ENCODE measurements around the gene SIM2.

Gene SIM2

GRCh38 chr21:36707763-36708285 lies 8.9 kb downstream of the SIM2 start:
- peak overlapping the region; percentile 30; the same call in 1 of the 2 replicates for H3K9ac ChIP-seq (ENCODE audit: low read depth, low read length)
- peaks cover 6% of the 10 kb centered on the region; the same call in 1 of the 2 replicates for H3K4me1 ChIP-seq (ENCODE audit: insufficient read depth, low read length)
- H3K9me3 ChIP-seq (ENCODE audit: control insufficient read depth, insufficient read depth, low read length) = no peaks in the 10 kb centered on the region
- H3K36me3 ChIP-seq (ENCODE audit: insufficient read depth, low read length) = no peaks in the 10 kb centered on the region

- no peaks in the 10 kb centered on the region for H3K36me3 ChIP-seq (ENCODE audit: insufficient read depth, low read length)
- H3K9me3 ChIP-seq (ENCODE audit: control insufficient read depth, insufficient read depth, low read length) = no peaks in the 10 kb centered on the region
- H3K9ac ChIP-seq (ENCODE audit: low read depth, low read length) = peak overlapping the region; percentile 30; the same call in 1 of the 2 replicates
- peaks cover 6% of the 10 kb centered on the region; the same call in 1 of the 2 replicates for H3K4me1 ChIP-seq (ENCODE audit: insufficient read depth, low read length)
Measured at GRCh38 chr21:36708286-36709029, 9.5 kb downstream of the SIM2 start.

- H3K9ac ChIP-seq (ENCODE audit: low read depth, low read length) = peak overlapping the region; percentile 62; the same call in 1 of the 2 replicates
- H3K36me3 ChIP-seq (ENCODE audit: insufficient read depth, low read length) = no peaks in the 10 kb centered on the region
- no peaks in the 10 kb centered on the region for H3K9me3 ChIP-seq (ENCODE audit: control insufficient read depth, insufficient read depth, low read length)
- peaks cover 6% of the 10 kb centered on the region; the same call in 1 of the 2 replicates for H3K4me1 ChIP-seq (ENCODE audit: insufficient read depth, low read length)
Measured at GRCh38 chr21:36709030-36709867, 10.3 kb downstream of the SIM2 start.

- Histone ChIP-seq H3K36me3 (ENCODE audit: insufficient read depth, low read length) (no peaks in the 10 kb centered on the region), H3K9me3 (ENCODE audit: control insufficient read depth, insufficient read depth, low read length) (no peaks in the 10 kb centered on the region), H3K4me1 (ENCODE audit: insufficient read depth, low read length) (peaks cover 6% of the 10 kb centered on the region; the same call in 1 of the 2 replicates), H3K9ac (ENCODE audit: low read depth, low read length) (peak overlapping the region; percentile 62; the same call in 1 of the 2 replicates)
Measured at GRCh38 chr21:36709868-36710728, 11.2 kb downstream of the SIM2 start.

- Histone ChIP-seq H3K36me3 (ENCODE audit: insufficient read depth, low read length) (no peaks in the 10 kb centered on the region), H3K9ac (ENCODE audit: low read depth, low read length) (peak overlapping the region; percentile 62; the same call in 1 of the 2 replicates), H3K4me1 (ENCODE audit: insufficient read depth, low read length) (peaks cover 3% of the 10 kb centered on the region; the same call in 1 of the 2 replicates), H3K9me3 (ENCODE audit: control insufficient read depth, insufficient read depth, low read length) (no peaks in the 10 kb centered on the region)
Measured at GRCh38 chr21:36710729-36711048, 11.8 kb downstream of the SIM2 start.

GRCh38 chr21:36713746-36714145 lies 14.8 kb downstream of the SIM2 start:
- Histone ChIP-seq H3K9me3 (ENCODE audit: control insufficient read depth, insufficient read depth, low read length) (no peaks in the 10 kb centered on the region), H3K9ac (ENCODE audit: low read depth, low read length) (no peak overlapping the region), H3K36me3 (ENCODE audit: insufficient read depth, low read length) (no peaks in the 10 kb centered on the region), H3K4me1 (ENCODE audit: insufficient read depth, low read length) (peaks cover 7% of the 10 kb centered on the region)

- H3K4me1 ChIP-seq (ENCODE audit: insufficient read depth, low read length) = peaks cover 12% of the 10 kb centered on the region
- no peaks in the 10 kb centered on the region for H3K9me3 ChIP-seq (ENCODE audit: control insufficient read depth, insufficient read depth, low read length)
- no peaks in the 10 kb centered on the region for H3K36me3 ChIP-seq (ENCODE audit: insufficient read depth, low read length)
- H3K9ac ChIP-seq (ENCODE audit: low read depth, low read length) = no peak overlapping the region
Measured at GRCh38 chr21:36716387-36716786, 17.5 kb downstream of the SIM2 start.

- H3K4me1 ChIP-seq (ENCODE audit: insufficient read depth, low read length) = peaks cover 12% of the 10 kb centered on the region
- H3K36me3 ChIP-seq (ENCODE audit: insufficient read depth, low read length) = no peaks in the 10 kb centered on the region
- H3K9ac ChIP-seq (ENCODE audit: low read depth, low read length) = no peak overlapping the region
- H3K9me3 ChIP-seq (ENCODE audit: control insufficient read depth, insufficient read depth, low read length) = no peaks in the 10 kb centered on the region
Measured at GRCh38 chr21:36716836-36717235, 17.9 kb downstream of the SIM2 start.

GRCh38 chr21:36717976-36718375 lies 19.1 kb downstream of the SIM2 start:
- no peaks in the 10 kb centered on the region for H3K36me3 ChIP-seq (ENCODE audit: insufficient read depth, low read length)

GRCh38 chr21:36718951-36719501 lies 20.1 kb downstream of the SIM2 start:
- H3K9me3 ChIP-seq (ENCODE audit: control insufficient read depth, insufficient read depth, low read length) = no peaks in the 10 kb centered on the region
- no peaks in the 10 kb centered on the region for H3K36me3 ChIP-seq (ENCODE audit: insufficient read depth, low read length)
- peaks cover 12% of the 10 kb centered on the region for H3K4me1 ChIP-seq (ENCODE audit: insufficient read depth, low read length)
- H3K9ac ChIP-seq (ENCODE audit: low read depth, low read length) = no peak overlapping the region

More at GRCh38 chr21:36717976-36718375, 19.1 kb downstream of the SIM2 start:
- peaks cover 12% of the 10 kb centered on the region for H3K4me1 ChIP-seq (ENCODE audit: insufficient read depth, low read length)
- H3K9ac ChIP-seq (ENCODE audit: low read depth, low read length) = no peak overlapping the region
- no peaks in the 10 kb centered on the region for H3K9me3 ChIP-seq (ENCODE audit: control insufficient read depth, insufficient read depth, low read length)

- Histone ChIP-seq H3K36me3 (ENCODE audit: insufficient read depth, low read length) (no peaks in the 10 kb centered on the region), H3K9ac (ENCODE audit: low read depth, low read length) (no peak overlapping the region)
Measured at GRCh38 chr21:36719614-36720013, 20.7 kb downstream of the SIM2 start.

GRCh38 chr21:36721817-36722216 lies 22.9 kb downstream of the SIM2 start:
- Histone ChIP-seq H3K9me3 (ENCODE audit: control insufficient read depth, insufficient read depth, low read length) (no peaks in the 10 kb centered on the region), H3K9ac (ENCODE audit: low read depth, low read length) (no peak overlapping the region), H3K4me1 (ENCODE audit: insufficient read depth, low read length) (peaks cover 12% of the 10 kb centered on the region), H3K36me3 (ENCODE audit: insufficient read depth, low read length) (no peaks in the 10 kb centered on the region)

More at GRCh38 chr21:36719614-36720013, 20.7 kb downstream of the SIM2 start:
- peaks cover 12% of the 10 kb centered on the region for H3K4me1 ChIP-seq (ENCODE audit: insufficient read depth, low read length)
- H3K9me3 ChIP-seq (ENCODE audit: control insufficient read depth, insufficient read depth, low read length) = no peaks in the 10 kb centered on the region

- Histone ChIP-seq H3K9ac (ENCODE audit: low read depth, low read length) (no peak overlapping the region), H3K9me3 (ENCODE audit: control insufficient read depth, insufficient read depth, low read length) (no peaks in the 10 kb centered on the region), H3K36me3 (ENCODE audit: insufficient read depth, low read length) (no peaks in the 10 kb centered on the region), H3K4me1 (ENCODE audit: insufficient read depth, low read length) (peaks cover 12% of the 10 kb centered on the region)
Measured at GRCh38 chr21:36722370-36723368, 23.8 kb downstream of the SIM2 start.
